Measurements from ENCODE around the gene EVC2. TPM values are rescaled to one million over a fixed set of nuclear protein-coding genes. Genes with fewer than 3 reads are reported as not detected.

Gene EVC2
- total and polyA plus RNA-seq, 2 of the 13 experiments (the other 11 are each of a cell fraction or from before 2014, with no cell fraction given), result not detected

GRCh38 chr4:5622596-5622995 lies 85.8 kb downstream of the EVC2 start:
- no peak for FAIRE-seq
- Histone ChIP-seq H3K36me3 (replicated peaks in 1 of 2; ENCODE audit: control insufficient read depth in 1 of 2, insufficient read depth in 2 of 2, low read length in 2 of 2) (no peaks in the 10 kb centered on the region), H3K4me3 (replicated peaks in 1 of 3; ENCODE audit: insufficient read depth in 1 of 3, low read depth in 2 of 3, low read length in 3 of 3) (no peak overlapping the region), H4K20me1 (ENCODE audit: insufficient read depth, low read length) (no peaks in the 10 kb centered on the region), H2AFZ (ENCODE audit: low read length) (no peak overlapping the region), H3K9me3 (ENCODE audit: low read length) (no peaks in the 10 kb centered on the region), H3K9ac (ENCODE audit: insufficient read depth, low read depth, low read length) (no peak overlapping the region), H3K79me2 (ENCODE audit: insufficient read depth, low read length) (no peaks in the 10 kb centered on the region), H3K4me2 (ENCODE audit: low read depth, low read length) (no peak overlapping the region), H3K4me1 (ENCODE audit: insufficient read depth, low read length) (no peaks in the 10 kb centered on the region), H3K27me3 (ENCODE audit: control insufficient read depth in 1 of 2, insufficient read depth in 2 of 2, low read length in 2 of 2) (0 out of 5 replicates have a peak, but pooled peaks cover 0 to 4% of the 10 kb centered on the region in 2 experiments), H3K27ac (ENCODE audit: extremely low read length, insufficient read depth, low read length) (no peak overlapping the region)
- POLR2A ChIA-PET, result no interaction called here
- 68% methylated on average over 16 of the region's 23 CpGs for WGBS (ENCODE audit: low lambda C conversion rate)
- CTCF ChIA-PET (ENCODE audit: low intra/inter-chr PET ratio, low total read pairs), result no interaction called here
- DNase-seq (ENCODE audit: low spot score), result no peak
- no peak for ATAC-seq
- intact Hi-C loops (cut with micrococcal nuclease; ENCODE audit: unreplicated experiment) (no loop called here), in situ Hi-C loops (cut with HindIII; ENCODE audit: extremely low pct_ligation_motif_present, low pct_unique_long_range_greater_than_20kb) (no loop called here)
- no TSS peak for BruUV-seq (replicated peaks)
- no peak for TF ChIP-seq CHCHD3 (CRISPR knock-in tag; IDR thresholded peaks at IDR 0.05)
- TF ChIP-seq ZBTB43 (CRISPR knock-in tag; conservative IDR thresholded peaks at IDR 0.05), result no peak
- no peak for TF ChIP-seq MTA1 (CRISPR knock-in tag; IDR thresholded peaks at IDR 0.05; ENCODE audit: borderline replicate concordance)
- TF ChIP-seq SOX5 (CRISPR knock-in tag; IDR thresholded peaks at IDR 0.05; ENCODE audit: borderline replicate concordance), result no peak
- TF ChIP-seq, protein P1, sequence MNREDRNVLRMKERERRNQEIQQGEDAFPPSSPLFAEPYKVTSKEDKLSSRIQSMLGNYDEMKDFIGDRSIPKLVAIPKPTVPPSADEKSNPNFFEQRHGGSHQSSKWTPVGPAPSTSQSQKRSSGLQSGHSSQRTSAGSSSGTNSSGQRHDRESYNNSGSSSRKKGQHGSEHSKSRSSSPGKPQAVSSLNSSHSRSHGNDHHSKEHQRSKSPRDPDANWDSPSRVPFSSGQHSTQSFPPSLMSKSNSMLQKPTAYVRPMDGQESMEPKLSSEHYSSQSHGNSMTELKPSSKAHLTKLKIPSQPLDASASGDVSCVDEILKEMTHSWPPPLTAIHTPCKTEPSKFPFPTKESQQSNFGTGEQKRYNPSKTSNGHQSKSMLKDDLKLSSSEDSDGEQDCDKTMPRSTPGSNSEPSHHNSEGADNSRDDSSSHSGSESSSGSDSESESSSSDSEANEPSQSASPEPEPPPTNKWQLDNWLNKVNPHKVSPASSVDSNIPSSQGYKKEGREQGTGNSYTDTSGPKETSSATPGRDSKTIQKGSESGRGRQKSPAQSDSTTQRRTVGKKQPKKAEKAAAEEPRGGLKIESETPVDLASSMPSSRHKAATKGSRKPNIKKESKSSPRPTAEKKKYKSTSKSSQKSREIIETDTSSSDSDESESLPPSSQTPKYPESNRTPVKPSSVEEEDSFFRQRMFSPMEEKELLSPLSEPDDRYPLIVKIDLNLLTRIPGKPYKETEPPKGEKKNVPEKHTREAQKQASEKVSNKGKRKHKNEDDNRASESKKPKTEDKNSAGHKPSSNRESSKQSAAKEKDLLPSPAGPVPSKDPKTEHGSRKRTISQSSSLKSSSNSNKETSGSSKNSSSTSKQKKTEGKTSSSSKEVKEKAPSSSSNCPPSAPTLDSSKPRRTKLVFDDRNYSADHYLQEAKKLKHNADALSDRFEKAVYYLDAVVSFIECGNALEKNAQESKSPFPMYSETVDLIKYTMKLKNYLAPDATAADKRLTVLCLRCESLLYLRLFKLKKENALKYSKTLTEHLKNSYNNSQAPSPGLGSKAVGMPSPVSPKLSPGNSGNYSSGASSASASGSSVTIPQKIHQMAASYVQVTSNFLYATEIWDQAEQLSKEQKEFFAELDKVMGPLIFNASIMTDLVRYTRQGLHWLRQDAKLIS (CRISPR knock-in tag; IDR thresholded peaks at IDR 0.05), result no peak
- no peak for TF ChIP-seq ZNF468 (CRISPR knock-in tag; IDR thresholded peaks at IDR 0.05)
- no peak for TF ChIP-seq ARHGAP35 (CRISPR knock-in tag; IDR thresholded peaks at IDR 0.05; ENCODE audit: borderline replicate concordance)
- no peak for TF ChIP-seq GRHL1 (CRISPR knock-in tag; conservative IDR thresholded peaks at IDR 0.05)
- TF ChIP-seq ZNF282 (IDR thresholded peaks at IDR 0.05; ENCODE audit: partially characterized antibody), result no peak
- TF ChIP-seq, protein P2, sequence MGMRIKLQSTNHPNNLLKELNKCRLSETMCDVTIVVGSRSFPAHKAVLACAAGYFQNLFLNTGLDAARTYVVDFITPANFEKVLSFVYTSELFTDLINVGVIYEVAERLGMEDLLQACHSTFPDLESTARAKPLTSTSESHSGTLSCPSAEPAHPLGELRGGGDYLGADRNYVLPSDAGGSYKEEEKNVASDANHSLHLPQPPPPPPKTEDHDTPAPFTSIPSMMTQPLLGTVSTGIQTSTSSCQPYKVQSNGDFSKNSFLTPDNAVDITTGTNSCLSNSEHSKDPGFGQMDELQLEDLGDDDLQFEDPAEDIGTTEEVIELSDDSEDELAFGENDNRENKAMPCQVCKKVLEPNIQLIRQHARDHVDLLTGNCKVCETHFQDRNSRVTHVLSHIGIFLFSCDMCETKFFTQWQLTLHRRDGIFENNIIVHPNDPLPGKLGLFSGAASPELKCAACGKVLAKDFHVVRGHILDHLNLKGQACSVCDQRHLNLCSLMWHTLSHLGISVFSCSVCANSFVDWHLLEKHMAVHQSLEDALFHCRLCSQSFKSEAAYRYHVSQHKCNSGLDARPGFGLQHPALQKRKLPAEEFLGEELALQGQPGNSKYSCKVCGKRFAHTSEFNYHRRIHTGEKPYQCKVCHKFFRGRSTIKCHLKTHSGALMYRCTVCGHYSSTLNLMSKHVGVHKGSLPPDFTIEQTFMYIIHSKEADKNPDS (CRISPR knock-in tag; IDR thresholded peaks at IDR 0.05), result no peak
- no peak for TF ChIP-seq ZMYM3 (CRISPR knock-in tag; IDR thresholded peaks at IDR 0.05)
- no peak for TF ChIP-seq IRF1 (CRISPR knock-in tag; IDR thresholded peaks at IDR 0.05; ENCODE audit: low read depth)
